Heart left ventricle (tissue), 16 donors: Measurements from ENCODE around the gene CCL2. TPM values are rescaled to one million over a fixed set of nuclear protein-coding genes. Genes with fewer than 3 reads are reported as not detected.
"Not testable (repeated sequence)": the region's sequence is repeated elsewhere in the genome, so short reads cannot be mapped to it uniquely, and the experiment has no call there.

Experiments used
- ATAC-seq, 4 donors: fragments of 200-7000 bp; cut with Tn5 transposase; one replicate each; pipeline ENCODE4 v1.9.1; 2020 to 2022; ENCODE audit warnings: moderate library complexity in 4 of 4, mild to moderate bottlenecking in 3 of 4, moderate number of reproducible peaks in 1 of 4
- DNase-seq, 5 donors: peaks; one replicate each; pipeline ENCODE4 v3.0.0-alpha.2; 2020
- H3K27ac ChIP-seq, 12 donors: fragments of 200-600 bp; sonication (generic) in 4 of 12; one replicate each; pipeline versions ENCODE4 v1.5.0 to v1.8.0; 2016 to 2022; ENCODE audit warnings: mild to moderate bottlenecking in 2 of 12
- H3K27me3 ChIP-seq, 9 donors: fragments of 200-600 bp; sonication (generic) in 2 of 9; one replicate each; pipeline versions ENCODE4 v1.5.1 to v1.8.0; 2016 to 2022; ENCODE audit warnings: mild to moderate bottlenecking in 3 of 9
- H3K36me3 ChIP-seq, 9 donors: fragments of 200-600 bp; sonication (generic) in 2 of 9; one replicate each; pipeline versions ENCODE4 v1.5.0 to v1.8.0; 2018 to 2022; ENCODE audit warnings: mild to moderate bottlenecking in 2 of 9
- H3K4me1 ChIP-seq, 12 donors: fragments of 200-600 bp; sonication (generic) in 4 of 12; one replicate each; pipeline versions ENCODE4 v1.5.0 to v1.8.0; 2016 to 2022; ENCODE audit warnings: mild to moderate bottlenecking in 3 of 12
- H3K4me3 ChIP-seq, 12 donors: fragments of 200-600 bp; sonication (generic) in 4 of 12; one replicate each; pipeline versions ENCODE4 v1.5.0 to v1.8.0; 2017 to 2022; ENCODE audit warnings: mild to moderate bottlenecking in 9 of 12, moderate library complexity in 4 of 12
- H3K9me3 ChIP-seq, 12 donors: fragments of 200-600 bp; sonication (generic) in 4 of 12; one replicate each; pipeline versions ENCODE4 v1.5.0 to v1.8.0; 2016 to 2022; ENCODE audit warnings: mild to moderate bottlenecking in 1 of 12
- POLR2A ChIP-seq, 2 donors: fragments of 450-650 bp; IDR thresholded peaks; one replicate each; pipeline ENCODE4 v1.6.1; 2017; ENCODE audit warnings: antibody characterized with exemption in 2 of 2, mild to moderate bottlenecking in 2 of 2, moderate library complexity in 2 of 2
- WGBS, 4 donors: extraction: QIAGEN DNeasy Blood & Tissue Kit in 2 of 4; methylation state at CpG; one replicate each; pipeline versions ENCODE4 v1.1.5 to v1.1.7; 2013 to 2018; 5-methylcytosine and 5-hydroxymethylcytosine counted together
- intact Hi-C, 10 donors: fragments of 100-400 bp; cut with DNase I; formaldehyde crosslinking; loops; one replicate each; pipeline versions ENCODE4 v1.11.1 to v1.14.2; 2022
- polyA plus RNA-seq, 2 donors: library from polyadenylated mRNA; stranded (reverse); fragments of 200-250 nt; gene quantifications; one replicate each; pipeline ENCODE4 v1.2.3, GENCODE V29; 2013
- total RNA-seq, 9 donors: library from RNA; depleted of rRNA in 2 of 9; stranded (reverse); fragments of >200 nt in 2 of 9; fragmentation: NEBNext Ultra II Directional in 3 of 9; extraction: Animal tissue kit (Norgen Biotek cat#: 25700) in 3 of 9; gene quantifications; one replicate each; pipeline versions ENCODE4 v1.1.0 to v1.2.4, GENCODE V29; 2016 to 2023
- TF ChIP-seq, protein P1 (sequence below), 12 donors: fragments of 200-600 bp; sonication (generic) in 4 of 12; IDR thresholded peaks; one replicate each; pipeline versions ENCODE4 v1.5.0 to v1.8.0; 2018 to 2022; ENCODE audit warnings: antibody characterized with exemption in 12 of 12, mild to moderate bottlenecking in 5 of 12
- donor health status: ischemic (EF 13 %, LVEDD 7.1; RV severe dilation, severe dysfunction).
- donor health status: healthy with polysubstance abuse.
- donor health status: DM: no; HTN: yes; CAD: no.
- donor health status: DM: no; HTN: no; CAD: no.
- donor health status: ischemic (EF 25% LVEDD 6.9; RV normal size, moderate dysfunction).
- donor health status: ischemic (EF 25% LVEDD 5.7; RV mildly dilated, moderate dysfunction).
- donor health status: healthy.
- donor health status: DM: yes; HTN: yes; CAD: no.
- donor health status: ischemic (EF 35%, LVEDD 5.7; RV mildly dilated, moderate dysfunction).
- donor health status: nonischemic (EF 11% LVEDD 7.7; RV severe dilation, severe dysfunction).
- donor health status: DM: yes; HTN: yes; CAD: no.
- donor health status: PGD.
- donor health status: ischemic (EF 29% LVEDD 5.4; RV normal size, mild dysfunction).
- donor health status: nonischemic (EF 23%, LVEDD 6.1; RV moderate dilation, normal function).

The CCL2 gene
- total and polyA plus RNA-seq, 11 donors, result 11.8 to 512 (median 43.9) TPM

DNA sequence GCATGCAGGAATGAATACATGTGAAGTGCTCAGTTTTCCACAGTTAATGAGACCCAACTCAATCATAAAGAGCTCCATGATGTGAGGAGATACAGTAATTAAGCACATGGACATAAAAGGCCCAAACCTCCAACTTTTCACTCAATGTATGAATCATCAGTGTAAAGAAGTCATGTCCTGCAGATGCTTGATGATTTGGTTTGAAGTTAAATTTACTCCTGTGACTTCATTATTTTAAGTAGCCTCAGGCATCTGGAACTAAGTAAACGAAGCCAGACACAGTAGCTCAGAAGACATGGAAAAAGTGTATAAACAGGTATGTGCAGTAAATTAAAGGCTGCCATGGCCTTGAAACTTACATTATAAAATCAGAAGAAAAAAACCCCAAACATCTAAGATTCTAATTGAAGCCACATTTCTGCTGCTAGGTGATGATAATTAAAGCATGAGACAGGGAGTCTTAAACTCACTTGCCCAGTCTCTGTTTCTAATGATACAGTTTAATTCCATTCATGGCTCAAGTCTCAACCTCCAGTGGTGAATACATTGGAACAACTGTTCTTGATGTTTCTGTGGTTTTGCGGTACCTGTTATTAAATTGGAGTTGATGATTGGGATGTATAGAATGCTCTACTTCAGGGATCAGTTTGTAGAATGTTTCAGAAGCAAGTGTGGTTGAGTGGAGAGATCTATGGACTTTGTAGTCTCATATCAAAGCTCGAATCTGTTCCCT lies 28.9 kb upstream of the CCL2 start:
- intact Hi-C loops, result no loop called here
- H3K27ac ChIP-seq, result no peak overlapping the region
- no peaks in the 10 kb centered on the region for H3K36me3 ChIP-seq
- WGBS, 4 donors, result 83 to 87% (median 85%) methylated on average over 3 of the region's 3 CpGs
- ATAC-seq (no peak), DNase-seq (no peak)
- no peaks in the 10 kb centered on the region for H3K27me3 ChIP-seq
- H3K9me3 ChIP-seq, result peaks cover 0 to 16% (median 0%) of the 10 kb centered on the region in 12 donors
- no peak for TF ChIP-seq POLR2A (IDR thresholded peaks at IDR 0.05)
- TF ChIP-seq, protein P1, sequence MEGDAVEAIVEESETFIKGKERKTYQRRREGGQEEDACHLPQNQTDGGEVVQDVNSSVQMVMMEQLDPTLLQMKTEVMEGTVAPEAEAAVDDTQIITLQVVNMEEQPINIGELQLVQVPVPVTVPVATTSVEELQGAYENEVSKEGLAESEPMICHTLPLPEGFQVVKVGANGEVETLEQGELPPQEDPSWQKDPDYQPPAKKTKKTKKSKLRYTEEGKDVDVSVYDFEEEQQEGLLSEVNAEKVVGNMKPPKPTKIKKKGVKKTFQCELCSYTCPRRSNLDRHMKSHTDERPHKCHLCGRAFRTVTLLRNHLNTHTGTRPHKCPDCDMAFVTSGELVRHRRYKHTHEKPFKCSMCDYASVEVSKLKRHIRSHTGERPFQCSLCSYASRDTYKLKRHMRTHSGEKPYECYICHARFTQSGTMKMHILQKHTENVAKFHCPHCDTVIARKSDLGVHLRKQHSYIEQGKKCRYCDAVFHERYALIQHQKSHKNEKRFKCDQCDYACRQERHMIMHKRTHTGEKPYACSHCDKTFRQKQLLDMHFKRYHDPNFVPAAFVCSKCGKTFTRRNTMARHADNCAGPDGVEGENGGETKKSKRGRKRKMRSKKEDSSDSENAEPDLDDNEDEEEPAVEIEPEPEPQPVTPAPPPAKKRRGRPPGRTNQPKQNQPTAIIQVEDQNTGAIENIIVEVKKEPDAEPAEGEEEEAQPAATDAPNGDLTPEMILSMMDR (IDR thresholded peaks at IDR 0.05), result no peak
- H3K4me3 ChIP-seq, result no peak overlapping the region
- peaks cover 0 to 24% (median 0%) of the 10 kb centered on the region in 12 donors for H3K4me1 ChIP-seq

DNA sequence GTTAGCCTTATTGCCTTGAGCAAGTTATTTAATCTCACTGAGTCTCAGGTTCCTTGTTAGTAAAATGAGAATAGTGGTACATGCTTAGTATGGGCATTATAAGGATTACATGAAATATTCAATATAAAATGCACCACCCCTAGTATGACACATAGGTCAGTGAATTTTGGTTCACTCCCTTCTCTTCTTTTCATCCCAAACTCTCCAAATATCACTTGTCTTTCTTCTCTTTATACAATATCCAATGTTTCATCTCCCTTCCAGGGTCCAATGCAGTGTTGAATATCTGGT lies 28.4 kb upstream of the CCL2 start:
- no peaks in the 10 kb centered on the region for H3K27me3 ChIP-seq
- H3K36me3 ChIP-seq, result no peaks in the 10 kb centered on the region
- H3K9me3 ChIP-seq, result peaks cover 0 to 16% (median 0%) of the 10 kb centered on the region in 12 donors
- H3K27ac ChIP-seq, result no peak overlapping the region
- no peak overlapping the region for H3K4me3 ChIP-seq
- intact Hi-C loops, result no loop called here
- H3K4me1 ChIP-seq, result peaks cover 0 to 19% (median 0%) of the 10 kb centered on the region in 12 donors
- ATAC-seq, result no peak
- DNase-seq, result no peak
- no peak for TF ChIP-seq POLR2A (IDR thresholded peaks at IDR 0.05)

DNA sequence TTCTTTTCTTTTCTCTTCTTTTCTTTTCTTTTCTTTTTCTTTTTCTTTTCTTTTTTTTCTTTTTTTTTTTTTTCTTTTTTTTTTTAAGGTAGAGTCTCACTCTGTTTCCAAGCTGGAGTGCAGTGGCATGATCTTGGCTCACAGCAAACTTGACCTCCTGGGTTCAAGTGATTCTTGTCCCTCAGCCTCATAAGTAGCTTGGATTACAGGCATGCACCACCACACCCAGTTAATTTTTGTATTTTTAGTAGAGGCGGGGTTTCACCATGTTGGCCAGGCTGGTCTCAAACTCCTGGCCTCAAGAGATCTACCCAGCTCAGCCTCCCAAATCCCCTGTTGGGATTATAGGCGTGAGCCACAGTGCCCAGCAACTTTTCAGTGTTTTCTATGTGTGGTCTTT lies 27.8 kb upstream of the CCL2 start:
- H3K4me3 ChIP-seq, DNase-seq, ATAC-seq, H3K27me3 ChIP-seq, H3K36me3 ChIP-seq, intact Hi-C loops, H3K27ac ChIP-seq: not testable (repeated sequence)
- 88 to 97% (median 89%) methylated on average over 2 of the region's 2 CpGs for WGBS, 4 donors
- Histone ChIP-seq H3K4me1 (peaks cover 0 to 13% (median 0%) of the 10 kb centered on the region in 12 donors), H3K9me3 (peaks cover 0 to 16% (median 0%) of the 10 kb centered on the region in 12 donors)

DNA sequence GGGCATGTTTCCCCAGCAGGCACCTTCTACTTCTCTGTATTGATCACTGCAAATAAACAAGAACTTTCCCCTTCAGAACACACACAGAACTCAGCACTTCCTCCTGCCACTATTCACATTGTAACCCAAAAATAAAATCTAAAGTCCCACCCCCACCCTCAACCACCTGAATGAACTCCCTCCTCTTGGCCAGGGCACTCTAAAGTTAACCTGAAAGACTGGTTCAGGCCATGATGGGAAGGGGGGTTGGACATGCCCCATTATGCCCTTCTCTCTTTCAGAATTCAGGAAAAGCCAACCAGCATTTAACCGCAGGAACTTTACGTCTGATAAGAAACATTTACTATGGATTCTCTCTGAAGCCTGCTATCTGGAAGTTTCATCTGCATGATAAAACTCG lies 27.4 kb upstream of the CCL2 start:
- Histone ChIP-seq H3K4me1 (peaks cover 0 to 9% (median 0%) of the 10 kb centered on the region in 12 donors), H3K9me3 (peaks cover 0 to 16% (median 0%) of the 10 kb centered on the region in 12 donors), H3K4me3 (no peak overlapping the region), H3K36me3 (no peaks in the 10 kb centered on the region), H3K27me3 (no peaks in the 10 kb centered on the region), H3K27ac (no peak overlapping the region)
- no peak for ATAC-seq
- no peak for DNase-seq
- no peak for TF ChIP-seq POLR2A (IDR thresholded peaks at IDR 0.05)
- TF ChIP-seq, protein P1 (IDR thresholded peaks at IDR 0.05), result no peak
- WGBS, 4 donors, result 74 to 80% (median 78%) methylated on average over 3 of the region's 3 CpGs
- intact Hi-C loops, result no loop called here

DNA sequence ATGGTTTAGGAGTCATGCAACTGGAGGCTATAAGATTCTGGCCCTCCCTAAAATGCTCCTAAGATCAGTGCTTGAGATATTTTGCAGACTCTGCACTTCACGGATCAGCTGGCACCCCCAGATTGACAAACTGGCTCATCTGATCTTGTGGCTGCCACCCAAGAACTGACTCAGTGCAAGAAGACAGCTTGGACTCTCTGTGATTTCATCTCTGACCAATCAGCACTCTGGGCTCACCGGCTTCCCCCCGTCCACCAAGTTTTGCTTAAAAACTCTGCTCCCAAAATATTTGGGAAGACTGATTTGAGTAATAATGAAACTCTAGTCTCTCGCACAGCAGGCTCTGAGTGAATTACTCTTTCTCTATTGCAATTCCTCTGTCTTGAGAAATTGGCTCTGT lies 26.3 kb upstream of the CCL2 start:
- no peak overlapping the region for H3K4me3 ChIP-seq
- ATAC-seq, result no peak
- no peaks in the 10 kb centered on the region for H3K27me3 ChIP-seq
- intact Hi-C loops, result no loop called here
- peaks cover 0 to 16% (median 0%) of the 10 kb centered on the region in 12 donors for H3K9me3 ChIP-seq
- TF ChIP-seq, protein P1 (IDR thresholded peaks at IDR 0.05), result no peak
- no peak for TF ChIP-seq POLR2A (IDR thresholded peaks at IDR 0.05)
- no peaks in the 10 kb centered on the region for H3K36me3 ChIP-seq
- peaks cover 0 to 8% (median 6%) of the 10 kb centered on the region in 12 donors for H3K4me1 ChIP-seq
- 88 to 92% (median 91%) methylated on average over 4 of the region's 4 CpGs for WGBS, 4 donors
- no peak for DNase-seq
- no peak overlapping the region for H3K27ac ChIP-seq
